NCI-H2227 (cell line): ENCODE measurements around the gene CYB561D2.
A peak's percentile ranks its signal among the peaks of the same experiment; 100 is the strongest.

Experiments used
- DNase-seq: peaks from one replicate; lab custom pipeline; 2025; ENCODE audit not compliant: unreplicated experiment; lab: John Stamatoyannopoulos, UW

Gene CYB561D2

DNA sequence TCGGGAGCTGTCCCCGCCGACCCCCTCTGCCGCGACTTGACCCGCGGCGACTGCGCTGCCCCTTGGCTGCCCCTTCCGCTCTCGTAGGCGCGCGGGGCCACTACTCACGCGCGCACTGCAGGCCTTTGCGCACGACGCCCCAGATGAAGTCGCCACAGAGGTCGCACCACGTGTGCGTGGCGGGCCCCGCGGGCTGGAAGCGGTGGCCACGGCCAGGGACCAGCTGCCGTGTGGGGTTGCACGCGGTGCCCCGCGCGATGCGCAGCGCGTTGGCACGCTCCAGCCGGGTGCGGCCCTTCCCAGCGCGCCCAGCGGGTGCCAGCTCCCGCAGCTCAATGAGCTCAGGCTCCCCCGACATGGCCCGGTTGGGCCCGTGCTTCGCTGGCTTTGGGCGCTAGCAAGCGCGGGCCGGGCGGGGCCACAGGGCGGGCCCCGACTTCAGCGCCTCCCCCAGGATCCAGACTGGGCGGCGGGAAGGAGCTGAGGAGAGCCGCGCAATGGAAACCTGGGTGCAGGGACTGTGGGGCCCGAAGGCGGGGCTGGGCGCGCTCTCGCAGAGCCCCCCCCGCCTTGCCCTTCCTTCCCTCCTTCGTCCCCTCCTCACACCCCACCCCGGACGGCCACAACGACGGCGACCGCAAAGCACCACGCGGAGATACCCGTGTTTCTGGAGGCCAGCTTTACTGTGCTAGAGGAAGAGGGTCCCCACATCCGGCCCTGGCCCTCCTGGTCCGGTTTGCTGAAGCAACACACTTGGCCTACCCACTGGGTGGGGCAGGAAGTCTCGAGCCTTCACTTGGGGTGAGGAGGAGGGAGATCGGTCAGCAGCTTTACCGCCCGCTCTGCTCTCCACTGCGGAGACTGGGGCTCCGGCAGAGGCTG lies 10.0 kb upstream of the CYB561D2 start, which contains the start of gene RASSF1:
TSS of gene RASSF1 (minus strand) at position 389 of the 882 bp plus-strand sequence. CDS start at position 358, 31 bp downstream.
- DNase-seq, result no peak

DNA sequence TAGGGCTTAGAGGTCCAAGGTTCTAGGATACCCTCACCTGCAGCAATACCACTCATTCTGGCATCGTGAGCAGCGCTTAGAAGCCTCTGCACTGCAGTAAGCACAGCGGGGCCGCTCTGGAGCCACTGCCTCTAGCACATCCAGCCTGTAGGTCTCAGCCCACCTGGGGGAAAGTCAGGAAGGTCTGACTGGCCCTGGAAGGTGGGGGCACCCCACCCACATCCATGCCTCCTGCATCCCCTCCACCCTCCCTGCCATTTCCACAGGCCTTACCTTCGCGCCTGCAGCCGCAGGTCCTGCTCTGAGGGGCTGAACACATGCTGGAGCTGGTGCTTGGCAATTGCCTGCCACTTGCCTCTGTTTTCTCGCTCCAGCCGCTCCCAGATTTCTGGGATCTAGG lies 9.1 kb upstream of the CYB561D2 start:
- no peak for DNase-seq

DNA sequence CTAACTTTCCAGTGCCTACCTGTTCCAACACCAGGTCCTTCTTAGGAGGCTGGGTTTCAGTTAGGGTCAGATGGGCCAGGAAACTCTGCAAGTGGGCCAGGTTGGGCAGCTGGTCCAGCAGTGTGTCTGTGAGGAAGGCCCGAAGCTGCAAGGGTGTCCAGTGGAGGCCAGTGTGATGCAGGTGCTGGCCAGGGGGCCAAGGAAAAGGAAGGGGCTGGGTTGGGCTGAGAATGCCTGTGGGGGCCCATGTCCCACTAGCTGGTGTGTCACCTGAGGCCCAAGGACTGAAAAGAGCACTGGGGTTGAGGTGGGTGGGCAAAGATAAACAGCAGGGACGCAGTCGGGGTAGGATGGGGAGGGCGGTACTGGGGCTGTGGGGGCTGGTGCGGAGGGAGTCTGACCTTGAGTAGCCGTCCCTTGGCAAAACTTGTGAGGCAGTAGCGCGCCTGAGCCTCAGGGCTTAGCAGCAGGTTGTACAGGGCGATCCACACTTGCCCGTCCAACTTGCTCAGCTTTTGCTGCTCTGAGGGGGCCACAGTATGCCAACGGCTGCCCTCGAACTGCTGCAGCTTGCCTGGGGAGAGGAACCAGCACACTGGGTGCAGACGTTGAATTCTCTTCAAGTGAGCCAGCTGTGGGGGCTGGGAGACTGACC lies 8.5 kb upstream of the CYB561D2 start:
- no peak for DNase-seq

DNA sequence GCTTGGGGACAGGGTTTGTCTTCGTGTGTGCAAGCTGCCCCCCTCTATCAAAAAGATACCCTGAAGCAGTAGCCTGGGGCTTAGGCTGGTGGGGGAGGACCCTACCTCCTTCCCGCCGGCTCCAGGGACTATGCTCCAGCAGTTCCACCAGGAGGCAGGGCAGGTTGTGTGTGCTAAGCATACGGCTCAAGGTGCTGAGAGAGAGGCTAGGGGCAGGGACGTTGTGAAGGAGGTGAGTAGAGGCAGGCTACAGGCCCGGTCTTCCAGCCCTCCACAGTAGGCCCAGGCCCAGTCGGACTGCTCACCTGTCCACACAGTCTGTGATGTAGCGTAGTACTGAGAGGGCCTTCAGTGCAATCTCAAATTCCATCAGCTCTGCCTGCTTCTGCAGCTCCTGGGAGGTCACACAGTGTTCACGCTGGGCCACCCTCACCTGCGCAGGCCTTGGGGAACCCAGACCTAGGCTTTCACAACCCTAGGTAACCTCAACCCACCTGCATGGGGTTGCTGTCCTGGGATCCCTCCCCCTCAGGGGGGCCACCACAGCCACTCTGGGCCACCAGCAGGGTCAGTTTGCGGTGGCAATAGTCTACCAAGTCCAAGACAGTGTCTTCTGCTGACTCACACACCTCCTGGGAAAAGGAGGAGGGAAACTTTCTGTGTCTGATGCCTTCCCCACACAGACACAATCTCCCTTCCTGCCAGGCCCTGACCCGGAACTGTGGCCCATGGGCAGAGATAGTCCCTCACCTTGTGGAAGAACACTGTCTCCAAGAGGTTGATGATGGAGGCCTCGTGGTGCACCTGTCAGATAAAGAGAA lies 7.6 kb upstream of the CYB561D2 start:
- no peak for DNase-seq

GRCh38 chr3:50345008-50345407 lies 5.7 kb upstream of the CYB561D2 start:
- no peak for DNase-seq

GRCh38 chr3:50345586-50346234 lies 5.0 kb upstream of the CYB561D2 start, which contains the start of gene ZMYND10:
Gene ZMYND10 (minus strand): TSS chr3:50345732. CDS start chr3:50345579, 153 bp downstream.
- peak; percentile 80 for DNase-seq

- peak; percentile 80 for DNase-seq
Measured at GRCh38 chr3:50347187-50347813, 3.4 kb upstream of the CYB561D2 start.

- DNase-seq, result no peak
Measured at GRCh38 chr3:50350213-50350526, 492 bp upstream of the CYB561D2 start.

- no peak for DNase-seq
Measured at GRCh38 chr3:50351323-50351697, 648 bp downstream of the CYB561D2 start.

DNA sequence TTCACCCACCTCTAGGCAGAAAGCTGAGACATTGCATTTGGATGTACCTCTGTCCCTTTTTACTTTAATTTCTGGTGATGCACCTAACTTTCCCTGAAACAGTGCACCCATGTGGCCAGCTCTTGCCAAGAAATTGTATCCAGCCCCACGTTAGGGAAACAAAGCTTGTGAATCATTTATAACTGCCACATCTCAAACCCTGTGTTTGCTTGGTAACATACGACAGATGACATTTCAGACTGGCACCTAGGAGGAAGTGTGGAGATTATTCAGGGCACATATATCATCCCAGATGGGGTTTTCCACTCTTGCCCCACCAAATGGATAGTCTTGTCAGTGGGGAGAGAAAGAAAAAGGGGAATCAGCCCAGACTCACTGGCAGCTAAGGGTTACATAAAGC lies 2.1 kb downstream of the CYB561D2 start:
- DNase-seq, result no peak

- no peak for DNase-seq
Measured at GRCh38 chr3:50353245-50354004, 2.8 kb downstream of the CYB561D2 start.

GRCh38 chr3:50354186-50354764 lies 3.6 kb downstream of the CYB561D2 start:
- no peak for DNase-seq

DNA sequence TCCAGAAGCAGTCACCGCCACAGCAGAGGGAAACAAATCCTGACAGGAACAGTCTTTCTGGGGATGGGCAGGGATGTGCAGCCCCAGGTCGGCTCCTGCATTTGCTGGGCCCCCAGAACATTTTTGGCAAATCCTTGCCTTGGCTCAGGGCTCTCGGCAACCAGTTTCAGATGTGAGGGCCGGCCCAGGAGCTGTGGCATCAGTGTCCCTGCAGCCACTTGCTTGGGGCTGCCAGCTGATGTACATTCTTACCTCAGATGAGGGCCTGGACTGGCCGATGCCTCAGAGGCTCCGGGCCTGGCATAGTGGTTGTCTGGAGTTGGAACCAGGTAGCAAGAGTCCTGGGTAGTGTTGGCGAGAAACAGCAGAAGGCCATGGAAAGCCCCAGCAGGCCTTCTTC lies 4.2 kb downstream of the CYB561D2 start:
- DNase-seq, result no peak

DNA sequence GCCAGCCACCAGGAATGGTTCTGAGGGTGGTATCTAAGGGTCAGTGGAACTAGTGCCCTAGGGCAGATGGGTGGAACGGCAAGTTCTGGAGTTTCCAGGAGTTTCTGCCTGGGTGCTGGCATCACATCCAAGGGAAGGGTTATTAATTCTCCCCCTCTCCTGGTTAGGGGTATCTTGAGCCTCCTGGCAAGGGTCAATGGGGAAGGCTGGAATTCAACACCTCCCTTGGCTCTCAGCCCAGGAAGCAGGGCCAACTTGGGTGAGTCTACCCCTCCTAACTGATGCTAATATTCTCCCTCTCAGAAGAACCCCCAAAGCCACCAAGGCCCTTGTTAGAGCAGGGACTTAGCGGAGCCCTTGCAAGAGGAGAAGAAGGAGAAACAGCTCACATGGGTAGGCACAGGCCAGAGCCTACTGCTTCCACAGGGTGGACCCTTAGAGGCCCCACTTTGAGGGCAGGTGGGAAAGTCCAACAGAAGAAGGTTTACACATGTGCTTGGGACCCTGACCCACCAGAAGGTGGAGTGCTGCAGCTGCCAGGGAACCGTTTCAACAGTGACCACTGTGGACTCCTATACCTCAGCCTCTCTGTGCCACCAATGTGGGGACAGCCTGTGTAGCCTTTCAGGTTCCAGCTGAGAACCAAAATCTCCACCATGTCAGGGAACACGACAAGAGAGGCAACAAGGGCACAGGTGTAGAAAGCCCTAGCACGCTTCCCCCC lies 5.3 kb downstream of the CYB561D2 start:
- no peak for DNase-seq

DNA sequence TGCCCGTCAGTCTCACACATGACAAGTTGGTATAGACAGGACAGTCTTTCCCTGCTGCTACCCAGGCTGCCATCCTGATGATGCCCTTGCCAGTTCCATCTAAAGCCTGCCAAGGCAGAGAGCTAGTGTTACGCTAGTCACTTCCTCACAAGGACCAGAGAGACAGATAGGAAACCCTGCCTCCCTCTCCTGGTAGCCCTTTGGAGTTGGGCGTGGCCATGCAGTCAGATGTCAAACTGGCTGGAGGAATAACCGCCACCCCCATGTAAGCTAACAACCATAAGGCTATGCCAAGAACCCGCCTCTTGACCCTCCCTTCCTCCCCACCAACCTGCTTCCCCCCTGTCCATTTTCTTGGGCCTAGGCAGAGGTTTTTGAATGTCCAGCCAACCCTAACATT lies 5.9 kb downstream of the CYB561D2 start:
- DNase-seq, result no peak

DNA sequence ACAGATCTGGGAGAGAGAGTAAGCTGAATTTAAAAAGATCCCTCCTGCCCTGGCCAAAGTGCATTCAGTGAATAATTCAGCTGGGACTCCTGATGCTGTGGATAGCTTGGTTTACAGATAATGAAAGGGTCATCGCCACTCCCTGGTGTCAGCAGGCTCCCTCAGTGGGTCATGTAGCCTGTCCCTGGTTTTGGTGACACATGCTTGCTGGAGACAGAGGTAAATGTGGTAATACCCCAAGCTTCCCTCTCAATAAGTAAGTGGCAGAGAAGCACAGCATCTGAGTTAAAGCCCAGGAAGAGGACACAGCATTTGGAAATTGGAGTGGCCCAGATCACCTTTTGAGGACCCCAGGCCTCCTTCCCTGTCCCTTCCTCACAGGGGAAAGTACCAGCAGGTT lies 6.8 kb downstream of the CYB561D2 start:
- DNase-seq, result no peak

GRCh38 chr3:50358355-50358910 lies 7.8 kb downstream of the CYB561D2 start:
- DNase-seq, result no peak

DNA sequence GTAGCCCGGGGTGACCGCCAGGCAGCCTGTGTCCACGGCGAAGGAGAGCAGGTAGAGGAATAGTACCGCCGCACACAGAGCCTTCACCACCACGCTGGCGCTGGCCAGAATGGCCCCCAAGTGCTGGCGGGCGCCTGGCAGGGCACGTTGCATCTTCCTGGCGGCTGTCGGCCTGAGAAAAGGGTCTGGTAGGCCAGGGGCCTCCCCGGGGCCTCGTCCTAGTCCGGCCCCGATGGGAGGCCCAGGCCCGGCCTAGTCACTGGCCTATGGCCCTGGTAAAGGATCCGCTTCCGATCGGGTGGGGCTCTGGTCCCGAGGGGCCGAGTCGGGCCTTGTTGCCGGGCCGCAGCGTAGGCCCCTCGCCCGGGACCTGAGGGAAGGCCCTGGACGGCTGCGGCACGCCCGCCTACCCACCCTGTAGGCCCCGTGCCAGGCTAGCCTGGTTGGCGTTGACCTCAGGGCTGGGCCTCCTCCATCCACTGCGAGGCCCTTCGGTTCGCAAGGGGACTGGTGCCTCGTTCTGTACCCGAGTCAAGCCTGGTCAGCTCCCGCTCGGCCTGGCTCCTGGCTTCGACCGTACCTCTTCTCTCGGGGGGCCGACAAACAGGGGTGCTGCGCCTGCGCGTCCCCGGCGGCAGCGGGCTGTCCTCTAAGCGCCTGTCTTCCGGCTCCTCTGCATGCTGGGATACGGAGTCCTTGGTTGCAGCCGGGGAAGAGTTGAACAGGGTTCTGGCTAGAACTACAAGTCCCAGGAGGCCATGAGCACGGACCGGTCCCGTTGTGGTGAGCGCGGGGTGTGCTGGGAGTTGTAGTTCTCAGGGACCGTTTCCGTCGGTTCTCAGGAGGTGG lies 8.5 kb downstream of the CYB561D2 start, which contains the start of gene TMEM115:
TSS of gene TMEM115 (minus strand) at position 611 of the 849 bp plus-strand sequence. CDS start at position 153, 458 bp downstream.
- peak; percentile 95 for DNase-seq
